Endothelial cell of umbilical vein (primary cell): ENCODE measurements around the gene PMIS2. TPM values are rescaled to one million over a fixed set of nuclear protein-coding genes. Genes with fewer than 3 reads are reported as not detected.

Experiments used
- BruUV-seq: library from RNA; stranded (reverse); fragments of 400-500 nt; replicated peaks from 2 replicates; lab custom pipeline; 2021; lab: Mats Ljungman, UMichigan
- CTCF ChIA-PET: fragments of 300-600, 350-600 bp; sonication (Branson Sonifier 250); formaldehyde crosslinking; loops from one replicate; lab custom pipeline; 2021; ENCODE audit warnings: antibody characterized with exemption, inconsistent platforms; lab: Charles Lee
- POLR2A ChIA-PET: fragments of 300-600, 350-600 bp; sonication (Branson Sonifier 250); formaldehyde crosslinking; loops from one replicate; lab custom pipeline; 2021; ENCODE audit warnings: antibody characterized with exemption, inconsistent platforms; lab: Charles Lee
- DNase-seq: peaks from one replicate; pipeline ENCODE4 v3.0.0-alpha.2; 2011; ENCODE audit warnings: low read depth, low spot score
- FAIRE-seq: peaks from 2 replicates; lab custom pipeline; 2011; peaks lifted over from hg19 to GRCh38; lab: Jason Lieb, UNC
- H2AFZ ChIP-seq: 2 replicates; pipeline ENCODE4 v1.6.0; 2012; ENCODE audit warnings: low read depth, low read length, control low read depth, inconsistent platforms
- H3K27ac ChIP-seq: 2 replicates; pipeline ENCODE4 v1.5.1; 2011; ENCODE audit warnings: low read depth, mild to moderate bottlenecking, control low read depth, low read length, moderate library complexity; ENCODE audit not compliant: insufficient read depth
- H3K27me3 ChIP-seq, 2 experiments: 2 replicates each; pipeline versions ENCODE4 v1.6.0 to v1.6.1; 2011; ENCODE audit warnings: low read length in 2 of 2, mixed read lengths in 1 of 2; ENCODE audit not compliant: control insufficient read depth in 2 of 2, insufficient read depth in 2 of 2
- H3K36me3 ChIP-seq, 2 experiments: 2 replicates in 1 of 2; 3 replicates in 1 of 2; pipeline ENCODE4 v1.5.1; 2011; ENCODE audit warnings: low read length in 2 of 2, mild to moderate bottlenecking in 1 of 2, moderate library complexity in 1 of 2; ENCODE audit not compliant: control insufficient read depth in 2 of 2, insufficient read depth in 2 of 2; ENCODE audit errors: extremely low read depth in 1 of 2
- H3K4me1 ChIP-seq: 3 replicates; pipeline ENCODE4 v1.5.1; 2011; ENCODE audit warnings: mild to moderate bottlenecking, low read length; ENCODE audit not compliant: control insufficient read depth, insufficient read depth; ENCODE audit errors: extremely low read depth
- H3K4me2 ChIP-seq: 2 replicates; pipeline ENCODE4 v1.6.1; 2011; ENCODE audit warnings: low read length, control low read depth, mixed read lengths; ENCODE audit not compliant: insufficient read depth
- H3K4me3 ChIP-seq, 3 experiments: fragments of 200-600 bp in 1 of 3; sonication (generic), shearing (Covaris generic) in 1 of 3; replicated peaks in 1 of 3; 2 replicates each; pipeline ENCODE4 v1.5.1; 2011 to 2016; ENCODE audit warnings: control low read depth in 3 of 3, low read length in 3 of 3, mild to moderate bottlenecking in 2 of 3, inconsistent platforms in 1 of 3, low read depth in 1 of 3, moderate library complexity in 1 of 3; ENCODE audit not compliant: insufficient read depth in 1 of 3
- H3K79me2 ChIP-seq: 2 replicates; pipeline ENCODE4 v1.6.0; 2012; ENCODE audit warnings: low read length, inconsistent platforms; ENCODE audit not compliant: control insufficient read depth, insufficient read depth
- H3K9ac ChIP-seq: replicated peaks from 2 replicates; pipeline ENCODE3; 2011; ENCODE audit warnings: low read length, control low read depth; ENCODE audit not compliant: insufficient read depth; ENCODE audit errors: extremely low read depth
- H3K9me1 ChIP-seq: replicated peaks from 3 replicates; pipeline ENCODE4 v1.6.0; 2011; ENCODE audit warnings: mild to moderate bottlenecking, low read length; ENCODE audit not compliant: control insufficient read depth, insufficient read depth; ENCODE audit errors: extremely low read depth
- H3K9me3 ChIP-seq: replicated peaks from 2 replicates; pipeline ENCODE4 v1.5.1; 2012; ENCODE audit warnings: low read length, inconsistent platforms; ENCODE audit not compliant: control insufficient read depth, insufficient read depth
- H4K20me1 ChIP-seq: replicated peaks from 2 replicates; pipeline ENCODE3; 2011; ENCODE audit warnings: mild to moderate bottlenecking, low read length; ENCODE audit not compliant: control insufficient read depth, insufficient read depth; ENCODE audit errors: extremely low read depth
- EZH2 ChIP-seq: IDR thresholded peaks from 2 replicates; pipeline ENCODE4 v1.6.1; 2012; ENCODE audit warnings: borderline replicate concordance, low read depth, mild to moderate bottlenecking, moderate library complexity, low read length, inconsistent platforms; ENCODE audit not compliant: severe bottlenecking
- FOS ChIP-seq: IDR thresholded peaks from 2 replicates; pipeline ENCODE4 v1.6.1; 2011; ENCODE audit warnings: mild to moderate bottlenecking, low read length, moderate library complexity, borderline replicate concordance; ENCODE audit not compliant: insufficient read depth
- GATA2 ChIP-seq: IDR thresholded peaks from 2 replicates; pipeline ENCODE4 v1.7.0; 2011; ENCODE audit warnings: low read depth, mild to moderate bottlenecking, moderate library complexity, mixed read lengths, low read length; ENCODE audit not compliant: insufficient read length, insufficient read depth
- JUN ChIP-seq: IDR thresholded peaks from 2 replicates; pipeline ENCODE4 v1.6.1; 2011; ENCODE audit warnings: borderline replicate concordance, low read depth; ENCODE audit not compliant: insufficient read length, insufficient read depth
- MYC ChIP-seq: IDR thresholded peaks from one replicate; pipeline ENCODE4 v1.6.1; 2011; ENCODE audit warnings: mild to moderate bottlenecking, low read depth, low read length
- POLR2A ChIP-seq: IDR thresholded peaks from 2 replicates; pipeline ENCODE4 v1.6.1; 2012; ENCODE audit warnings: low read depth, mild to moderate bottlenecking, control low read depth, low read length
- POLR2AphosphoS5 ChIP-seq: IDR thresholded peaks from 2 replicates; pipeline ENCODE4 v1.6.1; 2012; ENCODE audit warnings: low read depth, mild to moderate bottlenecking, control low read depth, low read length, moderate library complexity; ENCODE audit not compliant: insufficient read depth
- dilution Hi-C: fragments of 300-500 bp; cut with MboI; formaldehyde crosslinking; loops from one replicate; pipeline ENCODE4 v1.15.0; 2019; ENCODE audit warnings: low sequenced_read_pairs; ENCODE audit not compliant: extremely low pct_ligation_motif_present
- intact Hi-C: fragments of 100-400 bp; cut with micrococcal nuclease; formaldehyde crosslinking; loops from one replicate; pipeline ENCODE4 v1.10.0; 2022
- polyA plus RNA-seq, 4 experiments: library from polyadenylated mRNA; depleted of rRNA in 3 of 4; stranded (reverse) in 3 of 4; unstranded in 1 of 4; fragments of >200 nt; gene quantifications; 2 replicates each; pipeline versions ENCODE4 v1.2.1 to v1.2.3, GENCODE V29; 2011 to 2012; ENCODE audit warnings: missing spikeins in 1 of 4
- total RNA-seq: library from RNA; stranded (reverse); gene quantifications from 2 replicates; pipeline ENCODE4 v1.2.3, GENCODE V29; 2021
- TF ChIP-seq, protein P1 (sequence below): IDR thresholded peaks from 2 replicates; pipeline ENCODE4 v1.6.1; 2011; ENCODE audit not compliant: insufficient read depth, insufficient read length
- TF ChIP-seq, protein P2 (sequence below), 2 donors: IDR thresholded peaks; 1 replicate in 1 of 2; 2 replicates in 1 of 2; pipeline ENCODE4 v1.5.1; 2011; ENCODE audit warnings: low read length in 2 of 2, mild to moderate bottlenecking in 2 of 2, moderate library complexity in 2 of 2, control low read depth in 1 of 2, inconsistent platforms in 1 of 2, low read depth in 1 of 2; ENCODE audit not compliant: insufficient read depth in 1 of 2; ENCODE audit errors: extremely low read depth in 1 of 2

Gene PMIS2
- total and polyA plus RNA-seq, 2 donors (not counting 3 experiments of a cell fraction or from before 2014, with no cell fraction given) = not detected

DNA sequence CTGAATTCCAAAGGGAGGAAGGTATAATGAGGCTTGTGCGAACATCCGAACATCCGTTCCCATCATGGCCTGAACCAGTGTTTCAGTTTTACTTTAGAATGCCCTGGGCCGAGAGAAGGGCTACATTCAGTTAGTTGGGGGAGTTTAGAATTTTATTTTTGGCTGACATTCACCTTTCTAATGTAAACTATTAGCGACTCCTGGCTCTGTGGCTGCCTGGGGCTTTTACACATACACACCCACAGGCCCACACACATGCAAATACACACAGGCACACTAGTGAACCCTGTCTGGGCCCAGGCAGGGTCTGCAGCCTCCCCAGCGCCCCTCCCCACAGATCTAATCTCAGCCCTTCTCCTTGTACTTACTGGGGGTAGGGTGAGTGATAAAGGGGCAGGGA lies 46.7 kb upstream of the PMIS2 start:
- Histone ChIP-seq H3K27ac (no peak overlapping the region), H3K27me3 (peaks cover 2 to 3% of the 10 kb centered on the region in 2 experiments), H3K4me3 (no peak overlapping the region), H3K79me2 (no peaks in the 10 kb centered on the region), H3K9ac (no peak overlapping the region), H2AFZ (no peak overlapping the region), H3K36me3 (no peaks in the 10 kb centered on the region), H3K4me1 (peaks cover under 1% of the 10 kb centered on the region), H3K4me2 (no peak overlapping the region), H4K20me1 (no peaks in the 10 kb centered on the region), H3K9me1 (no peaks in the 10 kb centered on the region), H3K9me3 (no peaks in the 10 kb centered on the region)
- intact Hi-C loops (no loop called here), dilution Hi-C loops (no loop called here)
- DNase-seq (no peak), FAIRE-seq (no peak)
- POLR2A ChIA-PET = no interaction called here
- no TSS peak for BruUV-seq
- CTCF ChIA-PET = interaction anchor here (1.2 kb wide), 1 partner anchor 13 kb away, joined by 3 read pairs; no protein-coding TSS in a partner anchor
- TF ChIP-seq, protein P1, sequence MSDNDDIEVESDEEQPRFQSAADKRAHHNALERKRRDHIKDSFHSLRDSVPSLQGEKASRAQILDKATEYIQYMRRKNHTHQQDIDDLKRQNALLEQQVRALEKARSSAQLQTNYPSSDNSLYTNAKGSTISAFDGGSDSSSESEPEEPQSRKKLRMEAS = no peak
- TF ChIP-seq EZH2 (no peak), JUN (no peak), MYC (no peak), GATA2 (no peak), FOS (no peak), POLR2AphosphoS5 (no peak), POLR2A (no peak)
- TF ChIP-seq, protein P2, sequence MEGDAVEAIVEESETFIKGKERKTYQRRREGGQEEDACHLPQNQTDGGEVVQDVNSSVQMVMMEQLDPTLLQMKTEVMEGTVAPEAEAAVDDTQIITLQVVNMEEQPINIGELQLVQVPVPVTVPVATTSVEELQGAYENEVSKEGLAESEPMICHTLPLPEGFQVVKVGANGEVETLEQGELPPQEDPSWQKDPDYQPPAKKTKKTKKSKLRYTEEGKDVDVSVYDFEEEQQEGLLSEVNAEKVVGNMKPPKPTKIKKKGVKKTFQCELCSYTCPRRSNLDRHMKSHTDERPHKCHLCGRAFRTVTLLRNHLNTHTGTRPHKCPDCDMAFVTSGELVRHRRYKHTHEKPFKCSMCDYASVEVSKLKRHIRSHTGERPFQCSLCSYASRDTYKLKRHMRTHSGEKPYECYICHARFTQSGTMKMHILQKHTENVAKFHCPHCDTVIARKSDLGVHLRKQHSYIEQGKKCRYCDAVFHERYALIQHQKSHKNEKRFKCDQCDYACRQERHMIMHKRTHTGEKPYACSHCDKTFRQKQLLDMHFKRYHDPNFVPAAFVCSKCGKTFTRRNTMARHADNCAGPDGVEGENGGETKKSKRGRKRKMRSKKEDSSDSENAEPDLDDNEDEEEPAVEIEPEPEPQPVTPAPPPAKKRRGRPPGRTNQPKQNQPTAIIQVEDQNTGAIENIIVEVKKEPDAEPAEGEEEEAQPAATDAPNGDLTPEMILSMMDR (IDR thresholded peaks at IDR 0.05; ENCODE audit: extremely low read depth in 1 of 2, insufficient read depth in 1 of 2, low read depth in 1 of 2, low read length in 2 of 2) = no peak
